HUES64 (cell line): ENCODE data around the gene PPCS.
"Not testable (repeated sequence)": the region's sequence is repeated elsewhere in the genome, so short reads cannot be mapped to it uniquely, and the experiment has no call there.

ENCODE experiments used
- H3K27ac ChIP-seq: 2 replicates; pipeline ENCODE4 v1.7.0; 2013; ENCODE audit warnings: low read depth, low read length, inconsistent platforms
- H3K27me3 ChIP-seq: 2 replicates; pipeline ENCODE4 v1.6.1; 2013; ENCODE audit warnings: mild to moderate bottlenecking, low read length; ENCODE audit not compliant: insufficient read depth
- H3K36me3 ChIP-seq: 2 replicates; pipeline ENCODE4 v1.6.1; 2013; ENCODE audit warnings: mild to moderate bottlenecking, low read length; ENCODE audit not compliant: insufficient read depth
- H3K4me1 ChIP-seq: 2 replicates; pipeline ENCODE4 v1.6.1; 2013; ENCODE audit warnings: mild to moderate bottlenecking, low read length, moderate library complexity; ENCODE audit not compliant: insufficient read depth
- H3K4me3 ChIP-seq: 2 replicates; pipeline ENCODE4 v1.5.1; 2013; ENCODE audit warnings: mild to moderate bottlenecking, low read length, moderate library complexity
- H3K9ac ChIP-seq: 2 replicates; pipeline ENCODE4 v1.6.1; 2013; ENCODE audit warnings: mild to moderate bottlenecking, low read depth, low read length
- H3K9me3 ChIP-seq: 2 replicates; pipeline ENCODE4 v1.6.1; 2013; ENCODE audit warnings: low read depth, low read length; ENCODE audit not compliant: insufficient read depth
- WGBS: fragments of 150-250, 120-280 bp; methylation state at CpG from one replicate; pipeline ENCODE4 v1.1.7; 2013; ENCODE audit warnings: missing lambda C conversion rate; 5-methylcytosine and 5-hydroxymethylcytosine counted together

Gene PPCS

GRCh38 chr1:42479621-42480020 is 23.3 kb downstream of the PPCS start:
- no peaks in the 10 kb centered on the region for H3K27me3 ChIP-seq
- no peaks in the 10 kb centered on the region for H3K36me3 ChIP-seq
- WGBS, result 67% methylated on average over 4 of the region's 4 CpGs
- H3K9me3 ChIP-seq, result no peaks in the 10 kb centered on the region
- no peak overlapping the region for H3K27ac ChIP-seq
- H3K4me1 ChIP-seq, result no peaks in the 10 kb centered on the region
- H3K4me3 ChIP-seq, result no peak overlapping the region
- no peak overlapping the region for H3K9ac ChIP-seq

GRCh38 chr1:42480921-42481320 is 24.6 kb downstream of the PPCS start:
- H3K27me3 ChIP-seq, result no peaks in the 10 kb centered on the region
- 100% methylated on average over 1 of the region's 1 CpG for WGBS
- H3K4me1 ChIP-seq, result no peaks in the 10 kb centered on the region
- no peak overlapping the region for H3K9ac ChIP-seq
- no peaks in the 10 kb centered on the region for H3K9me3 ChIP-seq
- H3K36me3 ChIP-seq, result no peaks in the 10 kb centered on the region
- no peak overlapping the region for H3K4me3 ChIP-seq
- no peak overlapping the region for H3K27ac ChIP-seq

GRCh38 chr1:42482635-42483153 is 26.4 kb downstream of the PPCS start:
- WGBS, result 90% methylated on average over 2 of the region's 2 CpGs
- Histone ChIP-seq H3K27me3 (no peaks in the 10 kb centered on the region), H3K27ac (no peak overlapping the region), H3K4me3 (no peak overlapping the region), H3K36me3 (no peaks in the 10 kb centered on the region), H3K4me1 (no peaks in the 10 kb centered on the region), H3K9me3 (no peaks in the 10 kb centered on the region), H3K9ac (no peak overlapping the region)

- Histone ChIP-seq H3K27me3 (no peaks in the 10 kb centered on the region), H3K9me3 (no peaks in the 10 kb centered on the region), H3K4me1 (no peaks in the 10 kb centered on the region), H3K9ac (no peak overlapping the region), H3K36me3 (no peaks in the 10 kb centered on the region), H3K4me3 (no peak overlapping the region), H3K27ac (no peak overlapping the region)
- 92% methylated on average over 2 of the region's 2 CpGs for WGBS
Observed at GRCh38 chr1:42484382-42484781, 28.0 kb downstream of the PPCS start.

DNA sequence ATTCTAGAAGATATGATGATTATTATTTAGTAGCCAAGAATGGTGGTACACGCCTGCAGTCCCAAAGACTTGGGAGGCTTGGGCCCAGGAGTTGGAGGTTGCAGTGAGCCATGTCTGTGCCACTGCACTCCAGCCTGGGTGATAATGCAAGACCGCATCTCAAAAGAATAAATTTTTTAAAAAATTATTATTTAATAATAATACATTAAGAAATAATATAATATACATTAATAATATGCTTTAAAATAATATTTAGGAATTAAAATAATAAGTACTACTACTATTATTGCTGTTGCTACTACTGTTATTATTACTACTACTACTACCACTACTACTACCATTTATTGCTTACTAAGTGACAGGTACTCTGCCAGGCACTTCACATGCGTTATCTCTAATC is 33.9 kb downstream of the PPCS start:
- Histone ChIP-seq H3K36me3 (no peaks in the 10 kb centered on the region), H3K9me3 (0 out of 2 replicates have a peak, but pooled peaks cover 3% of the 10 kb centered on the region), H3K4me3 (no peak overlapping the region), H3K27ac (no peak overlapping the region), H3K9ac (no peak overlapping the region), H3K27me3 (no peaks in the 10 kb centered on the region), H3K4me1 (no peaks in the 10 kb centered on the region)
- WGBS, result 93% methylated on average over 2 of the region's 3 CpGs

GRCh38 chr1:42502031-42502430 is 45.7 kb downstream of the PPCS start:
- not testable (repeated sequence) for H3K27me3 ChIP-seq, H3K27ac ChIP-seq, H3K36me3 ChIP-seq, H3K9ac ChIP-seq, H3K4me1 ChIP-seq, H3K4me3 ChIP-seq
- H3K9me3 ChIP-seq, result peaks cover 61% of the 10 kb centered on the region
- WGBS, result 94% methylated on average over 11 of the region's 11 CpGs

GRCh38 chr1:42504535-42505128 is 48.3 kb downstream of the PPCS start:
- Histone ChIP-seq H3K9ac (no peak overlapping the region), H3K4me3 (no peak overlapping the region), H3K4me1 (no peaks in the 10 kb centered on the region), H3K36me3 (peaks cover 2% of the 10 kb centered on the region; the same call in 1 of the 2 replicates), H3K27ac (no peak overlapping the region), H3K9me3 (peaks cover 76% of the 10 kb centered on the region), H3K27me3 (no peaks in the 10 kb centered on the region)
- 100% methylated on average over 1 of the region's 2 CpGs for WGBS

DNA sequence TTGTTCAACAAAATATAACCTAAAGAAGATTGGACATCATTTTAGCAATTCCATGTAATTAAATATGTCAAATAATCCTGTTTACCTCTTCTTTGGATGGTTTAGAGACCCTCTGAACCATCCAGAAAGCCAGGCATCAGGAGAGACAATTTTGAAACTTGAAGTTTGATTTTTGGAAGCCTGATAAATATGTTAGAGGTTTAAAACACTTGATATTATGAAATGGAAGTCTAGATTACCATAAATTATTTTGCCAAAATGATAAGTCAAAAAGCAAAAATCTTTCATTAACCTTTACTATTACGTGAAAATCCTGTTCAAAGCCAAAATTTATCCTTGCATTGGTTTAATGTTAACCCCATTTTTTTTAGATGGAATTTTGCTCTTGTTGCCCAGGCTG is 50.2 kb downstream of the PPCS start:
- Histone ChIP-seq H3K9ac (no peak overlapping the region), H3K4me3 (no peak overlapping the region), H3K4me1 (no peaks in the 10 kb centered on the region), H3K27me3 (no peaks in the 10 kb centered on the region), H3K27ac (no peak overlapping the region), H3K9me3 (peaks cover 80% of the 10 kb centered on the region), H3K36me3 (peaks cover 2% of the 10 kb centered on the region; the same call in 1 of the 2 replicates)
- 89% methylated on average over 1 of the region's 1 CpG for WGBS
